Nephron (organoid): ENCODE data around the gene TPSD1.
"Not testable (repeated sequence)": the region's sequence is repeated elsewhere in the genome, so short reads cannot be mapped to it uniquely, and the experiment has no call there.

Experiments used
- H3K27ac Mint-ChIP-seq, 3 experiments: 2 replicates each; pipeline ENCODE4 v1.8.0; 2020; ENCODE audit warnings: mixed read lengths in 3 of 3, mild to moderate bottlenecking in 2 of 3, moderate library complexity in 1 of 3
- H3K27me3 Mint-ChIP-seq: 2 replicates; pipeline ENCODE4 v1.8.0; 2021; ENCODE audit warnings: low read depth, mild to moderate bottlenecking, moderate library complexity, mixed read lengths
- H3K36me3 Mint-ChIP-seq: 2 replicates; pipeline ENCODE4 v1.8.0; 2020; ENCODE audit warnings: low read depth, mixed read lengths
- H3K4me1 Mint-ChIP-seq: 2 replicates; pipeline ENCODE4 v1.8.0; 2020; ENCODE audit warnings: mixed read lengths
- H3K4me3 Mint-ChIP-seq, 3 experiments: 2 replicates each; pipeline ENCODE4 v1.8.0; 2020; ENCODE audit warnings: mild to moderate bottlenecking in 3 of 3, mixed read lengths in 3 of 3, moderate library complexity in 2 of 3
- H3K9me3 Mint-ChIP-seq: 2 replicates; pipeline ENCODE4 v1.8.0; 2020; ENCODE audit warnings: mixed read lengths
- TF ChIP-seq, protein P1 (sequence below), 3 experiments: fragments of 200-600 bp; sonication (generic); IDR thresholded peaks; one replicate each; pipeline ENCODE4 v1.5.0; 2021; ENCODE audit warnings: antibody characterized with exemption in 3 of 3; ENCODE audit not compliant: unreplicated experiment in 3 of 3

The TPSD1 gene

DNA sequence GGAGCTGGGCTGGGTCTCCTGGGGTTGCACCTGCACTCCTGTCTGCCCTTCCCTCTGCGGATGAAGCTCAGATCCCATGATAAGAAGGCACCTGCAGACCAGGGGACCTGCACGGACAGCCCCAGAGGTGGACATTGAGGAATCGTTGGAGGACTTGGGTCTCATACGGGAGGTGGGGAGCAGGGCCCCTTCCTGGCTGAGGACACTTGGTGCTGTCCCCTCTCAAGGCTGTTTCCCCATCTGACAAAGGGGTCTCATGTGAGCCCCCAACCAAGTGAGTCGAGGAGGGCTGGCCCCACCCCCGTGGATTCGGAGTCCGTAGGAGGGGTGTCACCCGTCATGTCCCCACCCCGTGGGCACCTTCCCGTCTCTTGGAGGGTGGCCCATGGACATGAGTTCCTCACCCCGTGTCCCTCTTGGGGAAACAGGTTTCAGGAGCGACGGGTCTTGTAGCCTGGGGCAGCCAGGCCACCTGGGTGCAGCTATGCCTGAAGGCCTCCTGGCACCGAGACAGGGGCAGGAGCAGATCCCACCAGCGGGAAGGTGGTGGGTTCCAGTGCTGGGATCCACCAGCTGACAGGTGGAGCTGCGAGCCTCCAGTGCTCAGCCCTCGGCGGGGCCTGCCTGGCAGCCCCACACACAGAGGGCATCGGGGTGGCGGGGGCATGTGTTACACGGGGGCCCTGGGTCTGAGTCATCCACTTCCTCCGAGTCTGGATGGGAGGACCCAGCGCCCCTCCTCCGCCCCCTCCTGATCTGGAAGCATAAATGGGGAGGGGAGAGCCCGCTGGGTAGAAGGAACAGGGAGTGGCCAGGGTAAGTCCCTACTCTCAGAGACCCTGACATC is at the start of gene TPSD1:
TPSD1 (plus strand) TSS at position 794 of the 847 bp plus-strand sequence. CDS start 212 bp downstream, outside the sequence.
- not testable (repeated sequence) for H3K4me1 Mint-ChIP-seq, H3K36me3 Mint-ChIP-seq, H3K4me3 Mint-ChIP-seq, H3K27ac Mint-ChIP-seq, H3K9me3 Mint-ChIP-seq
- H3K27me3 Mint-ChIP-seq = peaks cover 26% of the 10 kb centered on the region

DNA sequence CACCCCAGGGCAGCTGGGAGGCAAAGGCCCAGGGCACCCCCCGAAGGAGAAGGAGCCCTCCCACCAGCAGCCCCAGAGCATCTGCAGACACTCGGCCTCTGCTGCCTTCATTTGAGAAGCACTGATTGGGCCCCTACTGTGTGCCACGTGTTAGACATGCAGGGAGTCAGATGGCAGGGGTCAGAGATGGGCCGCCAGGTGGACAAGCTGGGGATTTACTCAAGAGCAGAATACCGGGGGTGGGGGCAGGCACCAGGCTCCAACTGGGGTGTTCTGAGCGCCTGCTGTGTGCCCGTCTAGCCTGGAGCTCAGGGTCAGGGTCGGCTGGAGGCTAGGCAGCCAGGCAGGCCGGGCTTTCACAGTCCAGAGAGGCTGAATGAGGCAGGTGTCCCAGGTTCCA is 49.5 kb upstream of the TPSD1 start:
- TF ChIP-seq, protein P1, sequence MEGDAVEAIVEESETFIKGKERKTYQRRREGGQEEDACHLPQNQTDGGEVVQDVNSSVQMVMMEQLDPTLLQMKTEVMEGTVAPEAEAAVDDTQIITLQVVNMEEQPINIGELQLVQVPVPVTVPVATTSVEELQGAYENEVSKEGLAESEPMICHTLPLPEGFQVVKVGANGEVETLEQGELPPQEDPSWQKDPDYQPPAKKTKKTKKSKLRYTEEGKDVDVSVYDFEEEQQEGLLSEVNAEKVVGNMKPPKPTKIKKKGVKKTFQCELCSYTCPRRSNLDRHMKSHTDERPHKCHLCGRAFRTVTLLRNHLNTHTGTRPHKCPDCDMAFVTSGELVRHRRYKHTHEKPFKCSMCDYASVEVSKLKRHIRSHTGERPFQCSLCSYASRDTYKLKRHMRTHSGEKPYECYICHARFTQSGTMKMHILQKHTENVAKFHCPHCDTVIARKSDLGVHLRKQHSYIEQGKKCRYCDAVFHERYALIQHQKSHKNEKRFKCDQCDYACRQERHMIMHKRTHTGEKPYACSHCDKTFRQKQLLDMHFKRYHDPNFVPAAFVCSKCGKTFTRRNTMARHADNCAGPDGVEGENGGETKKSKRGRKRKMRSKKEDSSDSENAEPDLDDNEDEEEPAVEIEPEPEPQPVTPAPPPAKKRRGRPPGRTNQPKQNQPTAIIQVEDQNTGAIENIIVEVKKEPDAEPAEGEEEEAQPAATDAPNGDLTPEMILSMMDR (IDR thresholded peaks at IDR 0.05; ENCODE audit: unreplicated experiment in 3 of 3) = no peak

DNA sequence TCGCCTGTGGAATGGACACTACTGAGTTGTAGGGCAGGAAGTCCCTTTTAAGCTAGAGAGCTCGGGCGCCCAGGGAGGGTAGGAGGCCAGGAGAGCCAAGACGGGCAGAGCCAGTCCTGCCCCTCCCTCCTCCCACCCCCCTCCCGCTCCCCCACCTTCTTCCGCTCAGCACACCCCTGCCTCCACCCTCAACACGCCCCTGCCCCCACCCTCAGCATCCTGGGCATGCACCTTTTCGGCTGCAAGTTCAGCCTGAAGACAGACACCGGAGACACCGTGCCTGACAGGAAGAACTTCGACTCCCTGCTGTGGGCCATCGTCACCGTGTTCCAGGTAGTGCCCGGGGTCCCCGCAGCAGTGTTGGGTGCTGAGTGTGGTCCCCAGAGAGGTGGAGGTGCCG is 49.1 kb upstream of the TPSD1 start:
- Mint-ChIP-seq H3K9me3 (no peaks in the 10 kb centered on the region), H3K4me1 (no peaks in the 10 kb centered on the region), H3K27me3 (no peaks in the 10 kb centered on the region), H3K36me3 (peaks cover 12% of the 10 kb centered on the region), H3K4me3 (no peak overlapping the region), H3K27ac (no peak overlapping the region)
- TF ChIP-seq, protein P1 (IDR thresholded peaks at IDR 0.05; ENCODE audit: unreplicated experiment in 3 of 3) = no peak

More for the DNA sequence above, 49.5 kb upstream of the TPSD1 start:
- Mint-ChIP-seq H3K27me3 (no peaks in the 10 kb centered on the region), H3K4me1 (no peaks in the 10 kb centered on the region), H3K9me3 (no peaks in the 10 kb centered on the region), H3K27ac (no peak overlapping the region), H3K4me3 (no peak overlapping the region), H3K36me3 (peaks cover 15% of the 10 kb centered on the region)

DNA sequence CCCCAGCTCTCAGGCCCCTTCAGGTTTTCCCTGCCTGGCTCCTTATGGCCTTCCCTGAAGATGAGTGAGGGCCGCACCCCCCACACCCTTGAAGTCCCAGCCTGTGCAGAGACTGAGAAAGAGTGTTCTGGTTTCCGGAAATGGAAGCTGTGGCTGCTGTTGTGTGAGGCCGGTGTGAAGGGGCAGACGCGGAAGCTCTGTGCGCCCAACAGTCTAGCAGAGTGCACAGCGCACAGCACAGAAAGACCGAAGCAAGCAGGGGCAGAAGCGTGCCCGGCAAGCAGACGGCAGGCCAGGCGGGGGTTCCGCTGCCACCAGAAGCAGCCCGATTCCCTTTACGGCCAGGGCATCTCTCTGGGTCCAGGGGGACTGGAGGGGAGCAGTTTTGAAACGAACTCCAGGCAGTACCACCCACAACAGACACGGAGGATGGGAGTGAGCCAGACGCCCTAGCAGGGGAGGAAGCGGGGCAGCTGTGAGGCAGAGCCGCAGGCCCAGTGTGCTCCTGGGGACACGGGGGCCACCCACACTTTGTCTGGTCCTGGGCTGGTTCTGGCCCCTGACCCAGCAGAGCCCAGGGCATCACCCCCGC is 47.5 kb upstream of the TPSD1 start:
- Mint-ChIP-seq H3K4me1 (no peaks in the 10 kb centered on the region), H3K36me3 (peaks cover 9% of the 10 kb centered on the region), H3K27ac (no peak overlapping the region), H3K4me3 (no peak overlapping the region), H3K27me3 (no peaks in the 10 kb centered on the region), H3K9me3 (no peaks in the 10 kb centered on the region)
- TF ChIP-seq, protein P1 (IDR thresholded peaks at IDR 0.05; ENCODE audit: unreplicated experiment in 3 of 3) = no peak

DNA sequence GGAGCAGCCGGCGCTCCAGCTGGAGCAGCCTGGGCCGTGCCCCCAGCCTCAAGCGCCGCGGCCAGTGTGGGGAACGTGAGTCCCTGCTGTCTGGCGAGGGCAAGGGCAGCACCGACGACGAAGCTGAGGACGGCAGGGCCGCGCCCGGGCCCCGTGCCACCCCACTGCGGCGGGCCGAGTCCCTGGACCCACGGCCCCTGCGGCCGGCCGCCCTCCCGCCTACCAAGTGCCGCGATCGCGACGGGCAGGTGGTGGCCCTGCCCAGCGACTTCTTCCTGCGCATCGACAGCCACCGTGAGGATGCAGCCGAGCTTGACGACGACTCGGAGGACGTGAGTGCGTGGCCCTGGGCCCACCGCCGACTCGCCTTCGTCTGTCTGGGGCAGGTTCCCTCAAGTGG is 46.8 kb upstream of the TPSD1 start:
- peaks cover 4% of the 10 kb centered on the region for H3K36me3 Mint-ChIP-seq
- H3K9me3 Mint-ChIP-seq = no peaks in the 10 kb centered on the region
- no peak overlapping the region for H3K4me3 Mint-ChIP-seq
- no peaks in the 10 kb centered on the region for H3K27me3 Mint-ChIP-seq
- no peaks in the 10 kb centered on the region for H3K4me1 Mint-ChIP-seq
- TF ChIP-seq, protein P1 (IDR thresholded peaks at IDR 0.05; ENCODE audit: unreplicated experiment in 3 of 3) = no peak
- no peak overlapping the region for H3K27ac Mint-ChIP-seq

DNA sequence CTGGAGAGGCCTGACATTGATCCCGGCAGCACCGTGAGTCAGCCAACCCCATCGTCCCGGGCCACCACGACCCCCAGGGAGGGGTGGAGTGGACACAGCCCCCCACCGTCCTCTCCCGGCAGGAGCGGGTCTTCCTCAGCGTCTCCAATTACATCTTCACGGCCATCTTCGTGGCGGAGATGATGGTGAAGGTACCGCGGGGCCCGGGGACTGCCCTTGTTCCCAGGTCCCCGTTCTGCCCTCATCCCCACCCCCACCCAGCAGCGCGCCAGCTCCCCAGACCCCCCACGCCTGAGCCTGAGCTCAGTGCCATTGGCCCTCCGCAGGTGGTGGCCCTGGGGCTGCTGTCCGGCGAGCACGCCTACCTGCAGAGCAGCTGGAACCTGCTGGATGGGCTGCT is 45.4 kb upstream of the TPSD1 start:
- Mint-ChIP-seq H3K27me3 (no peaks in the 10 kb centered on the region), H3K9me3 (no peaks in the 10 kb centered on the region), H3K4me1 (no peaks in the 10 kb centered on the region), H3K27ac (no peak overlapping the region), H3K36me3 (peaks cover under 1% of the 10 kb centered on the region), H3K4me3 (no peak overlapping the region)
- TF ChIP-seq, protein P1 (IDR thresholded peaks at IDR 0.05; ENCODE audit: unreplicated experiment in 3 of 3) = no peak
